ENCODE data around the gene CFAP206. TPM values are rescaled to one million over a fixed set of nuclear protein-coding genes. Genes with fewer than 3 reads are reported as not detected.

The CFAP206 gene
- total and polyA plus RNA-seq, 7 experiments from 2014 or later = not detected

GRCh38 chr6:87408721-87409155 is 966 bp downstream of the CFAP206 start:
- DNase-seq = no peak
- POLR2A ChIA-PET = interaction anchor here (0.7 to 1.2 kb wide), 3 partner anchors 10 to 1730 kb away, joined by 3 to 4 read pairs (median 4); no protein-coding TSS in a partner anchor

GRCh38 chr6:87419266-87419665 is 11.5 kb downstream of the CFAP206 start:
- no peak for ATAC-seq
- Histone ChIP-seq H3K9me3 (ENCODE audit: control insufficient read depth in 2 of 3, low read length in 3 of 3) (no peaks in the 10 kb centered on the region), H3K27ac (ENCODE audit: low read depth, low read length) (no peak overlapping the region), H3K27me3 (ENCODE audit: control insufficient read depth in 2 of 2, insufficient read depth in 2 of 2, low read length in 2 of 2) (no peaks in the 10 kb centered on the region), H3K4me3 (ENCODE audit: low read length) (no peak overlapping the region), H3K4me1 (ENCODE audit: control insufficient read depth in 2 of 2, insufficient read depth in 2 of 2, low read length in 2 of 2) (no peaks in the 10 kb centered on the region), H3K36me3 (ENCODE audit: control insufficient read depth in 2 of 3, insufficient read depth in 3 of 3, low read length in 3 of 3) (no peaks in the 10 kb centered on the region)
- DNase-seq = no peak
- peaks cover 0 to 8% (median 6%) of the 10 kb centered on the region in 5 donors for H3K27me3 Mint-ChIP-seq
- intact Hi-C loops (cut with micrococcal nuclease) = no loop called here
- H3K4me1 Mint-ChIP-seq = no peaks in the 10 kb centered on the region
- CTCF ChIA-PET = no interaction called here
- POLR2A ChIA-PET = no interaction called here
- no peak overlapping the region for H3K27ac Mint-ChIP-seq
- no peak overlapping the region for H3K4me3 Mint-ChIP-seq
- no peaks in the 10 kb centered on the region for H3K9me3 Mint-ChIP-seq
- no peaks in the 10 kb centered on the region for H3K36me3 Mint-ChIP-seq

More at GRCh38 chr6:87408721-87409155, 966 bp downstream of the CFAP206 start:
- intact Hi-C loops (cut with micrococcal nuclease) = loop anchor here (1.0 to 10.0 kb wide), 13 partner anchors 15 to 1946 kb away; partner anchors contain the start of genes ORC3 (in 2 of the 2), PNRC1 (in 2 of the 2), SLC35A1 (in 2 of the 2) and SMIM8 (in 2 of the 2)
- CTCF ChIA-PET = interaction anchor here (0.6 to 1.1 kb wide), 2 partner anchors 15 to 20 kb away, joined by 3 to 4 read pairs; no protein-coding TSS in a partner anchor
- no peaks in the 10 kb centered on the region for H3K9me3 ChIP-seq (ENCODE audit: control insufficient read depth in 2 of 3, low read length in 3 of 3)
- peak overlapping the region; percentile 62 for H3K27ac ChIP-seq (ENCODE audit: low read depth, low read length)
- no peak for ATAC-seq
- H3K4me3 ChIP-seq (ENCODE audit: low read length) = peak overlapping the region; percentile 98
- H3K36me3 ChIP-seq (ENCODE audit: control insufficient read depth in 2 of 3, insufficient read depth in 3 of 3, low read length in 3 of 3) = peaks cover 0 to 5% (median 0%) of the 10 kb centered on the region in 3 experiments
- peaks cover 0 to 5% of the 10 kb centered on the region in 2 donors for H3K4me1 ChIP-seq (ENCODE audit: control insufficient read depth in 2 of 2, insufficient read depth in 2 of 2, low read length in 2 of 2)
- H3K27me3 Mint-ChIP-seq = peaks cover 18 to 46% (median 23%) of the 10 kb centered on the region in 5 donors
- peaks cover 0 to 1% (median 0%) of the 10 kb centered on the region in 11 donors for H3K9me3 Mint-ChIP-seq
- no peaks in the 10 kb centered on the region for H3K27me3 ChIP-seq (ENCODE audit: control insufficient read depth in 2 of 2, insufficient read depth in 2 of 2, low read length in 2 of 2)
- H3K4me1 Mint-ChIP-seq = peaks cover 0 to 7% (median 5%) of the 10 kb centered on the region in 7 donors
- H3K27ac Mint-ChIP-seq = peak overlapping the region in 8 of 9 donors; percentile 28 to 91 (median 70)
- peak overlapping the region; percentile 76 to 94 (median 88) for H3K4me3 Mint-ChIP-seq
- no peaks in the 10 kb centered on the region for H3K36me3 Mint-ChIP-seq

- H3K4me1 ChIP-seq (ENCODE audit: control insufficient read depth in 2 of 2, insufficient read depth in 2 of 2, low read length in 2 of 2) = no peaks in the 10 kb centered on the region
- H3K4me3 ChIP-seq (ENCODE audit: low read length) = no peak overlapping the region
- H3K4me3 Mint-ChIP-seq = no peak overlapping the region
- ATAC-seq (no peak), DNase-seq (no peak)
- no peaks in the 10 kb centered on the region for H3K36me3 ChIP-seq (ENCODE audit: control insufficient read depth in 2 of 3, insufficient read depth in 3 of 3, low read length in 3 of 3)
- ChIA-PET CTCF (interaction anchor here (0.6 kb wide), 1 partner anchor 21 kb away, joined by 4 read pairs; no protein-coding TSS in a partner anchor), POLR2A (no interaction called here)
- intact Hi-C loops (cut with micrococcal nuclease) = no loop called here
- H3K4me1 Mint-ChIP-seq = no peaks in the 10 kb centered on the region
- no peak overlapping the region for H3K27ac ChIP-seq (ENCODE audit: low read depth, low read length)
- no peaks in the 10 kb centered on the region for H3K36me3 Mint-ChIP-seq
- no peaks in the 10 kb centered on the region for H3K27me3 ChIP-seq (ENCODE audit: control insufficient read depth in 2 of 2, insufficient read depth in 2 of 2, low read length in 2 of 2)
- no peak overlapping the region for H3K27ac Mint-ChIP-seq
- H3K27me3 Mint-ChIP-seq = peaks cover 0 to 5% (median 0%) of the 10 kb centered on the region in 5 donors
- H3K9me3 ChIP-seq (ENCODE audit: control insufficient read depth in 2 of 3, low read length in 3 of 3) = no peaks in the 10 kb centered on the region
- H3K9me3 Mint-ChIP-seq = no peaks in the 10 kb centered on the region
Observed at GRCh38 chr6:87420360-87420759, 12.6 kb downstream of the CFAP206 start.

- Histone ChIP-seq H3K27me3 (ENCODE audit: control insufficient read depth in 2 of 2, insufficient read depth in 2 of 2, low read length in 2 of 2) (no peaks in the 10 kb centered on the region), H3K4me1 (ENCODE audit: control insufficient read depth in 2 of 2, insufficient read depth in 2 of 2, low read length in 2 of 2) (no peaks in the 10 kb centered on the region), H3K27ac (ENCODE audit: low read depth, low read length) (no peak overlapping the region), H3K36me3 (ENCODE audit: control insufficient read depth in 2 of 3, insufficient read depth in 3 of 3, low read length in 3 of 3) (no peaks in the 10 kb centered on the region), H3K4me3 (ENCODE audit: low read length) (no peak overlapping the region), H3K9me3 (ENCODE audit: control insufficient read depth in 2 of 3, low read length in 3 of 3) (no peaks in the 10 kb centered on the region)
- no peaks in the 10 kb centered on the region for H3K9me3 Mint-ChIP-seq
- DNase-seq (no peak), ATAC-seq (no peak)
- H3K36me3 Mint-ChIP-seq = no peaks in the 10 kb centered on the region
- H3K27ac Mint-ChIP-seq = no peak overlapping the region
- no peak overlapping the region for H3K4me3 Mint-ChIP-seq
- H3K4me1 Mint-ChIP-seq = no peaks in the 10 kb centered on the region
- POLR2A ChIA-PET = no interaction called here
- H3K27me3 Mint-ChIP-seq = peaks cover 0 to 5% (median 0%) of the 10 kb centered on the region in 5 donors
- CTCF ChIA-PET = no interaction called here
- intact Hi-C loops (cut with micrococcal nuclease) = no loop called here
Observed at GRCh38 chr6:87421576-87421975, 13.8 kb downstream of the CFAP206 start.

GRCh38 chr6:87426789-87427188 is 19.0 kb downstream of the CFAP206 start:
- DNase-seq = no peak
- no peaks in the 10 kb centered on the region for H3K27me3 ChIP-seq (ENCODE audit: control insufficient read depth in 2 of 2, insufficient read depth in 2 of 2, low read length in 2 of 2)
- no peaks in the 10 kb centered on the region for H3K36me3 Mint-ChIP-seq
- H3K4me3 ChIP-seq (ENCODE audit: low read length) = no peak overlapping the region
- H3K4me1 ChIP-seq (ENCODE audit: control insufficient read depth in 2 of 2, insufficient read depth in 2 of 2, low read length in 2 of 2) = no peaks in the 10 kb centered on the region
- no peak overlapping the region for H3K4me3 Mint-ChIP-seq
- no peaks in the 10 kb centered on the region for H3K9me3 ChIP-seq (ENCODE audit: control insufficient read depth in 2 of 3, low read length in 3 of 3)
- no peak for ATAC-seq
- CTCF ChIA-PET = no interaction called here
- intact Hi-C loops (cut with micrococcal nuclease) = no loop called here
- H3K4me1 Mint-ChIP-seq = no peaks in the 10 kb centered on the region
- H3K27ac Mint-ChIP-seq = no peak overlapping the region
- POLR2A ChIA-PET = no interaction called here
- H3K27me3 Mint-ChIP-seq = peaks cover 0 to 19% (median 9%) of the 10 kb centered on the region in 5 donors
- no peaks in the 10 kb centered on the region for H3K9me3 Mint-ChIP-seq
- H3K27ac ChIP-seq (ENCODE audit: low read depth, low read length) = no peak overlapping the region
- no peaks in the 10 kb centered on the region for H3K36me3 ChIP-seq (ENCODE audit: control insufficient read depth in 2 of 3, insufficient read depth in 3 of 3, low read length in 3 of 3)

- ATAC-seq (no peak), DNase-seq (no peak)
- intact Hi-C loops (cut with micrococcal nuclease) = no loop called here
- Histone ChIP-seq H3K27ac (ENCODE audit: low read depth, low read length) (no peak overlapping the region), H3K4me3 (ENCODE audit: low read length) (no peak overlapping the region), H3K27me3 (ENCODE audit: control insufficient read depth in 2 of 2, insufficient read depth in 2 of 2, low read length in 2 of 2) (no peaks in the 10 kb centered on the region), H3K4me1 (ENCODE audit: control insufficient read depth in 2 of 2, insufficient read depth in 2 of 2, low read length in 2 of 2) (no peaks in the 10 kb centered on the region), H3K36me3 (ENCODE audit: control insufficient read depth in 2 of 3, insufficient read depth in 3 of 3, low read length in 3 of 3) (no peaks in the 10 kb centered on the region), H3K9me3 (ENCODE audit: control insufficient read depth in 2 of 3, low read length in 3 of 3) (no peaks in the 10 kb centered on the region)
- ChIA-PET POLR2A (no interaction called here), CTCF (no interaction called here)
- Mint-ChIP-seq H3K9me3 (no peaks in the 10 kb centered on the region), H3K27ac (no peak overlapping the region), H3K36me3 (no peaks in the 10 kb centered on the region), H3K27me3 (peaks cover 5 to 26% (median 20%) of the 10 kb centered on the region in 5 donors), H3K4me1 (no peaks in the 10 kb centered on the region), H3K4me3 (no peak overlapping the region)
Observed at GRCh38 chr6:87430499-87430898, 22.7 kb downstream of the CFAP206 start.

- H3K4me3 Mint-ChIP-seq = no peak overlapping the region
- no peaks in the 10 kb centered on the region for H3K4me1 Mint-ChIP-seq
- no peak for DNase-seq
Observed at GRCh38 chr6:87431263-87431662, 23.5 kb downstream of the CFAP206 start.

More at GRCh38 chr6:87431263-87431662, 23.5 kb downstream of the CFAP206 start:
- intact Hi-C loops (cut with micrococcal nuclease) = no loop called here
- Histone ChIP-seq H3K27ac (ENCODE audit: low read depth, low read length) (no peak overlapping the region), H3K4me1 (ENCODE audit: control insufficient read depth in 2 of 2, insufficient read depth in 2 of 2, low read length in 2 of 2) (no peaks in the 10 kb centered on the region), H3K4me3 (ENCODE audit: low read length) (no peak overlapping the region), H3K36me3 (ENCODE audit: control insufficient read depth in 2 of 3, insufficient read depth in 3 of 3, low read length in 3 of 3) (no peaks in the 10 kb centered on the region), H3K27me3 (ENCODE audit: control insufficient read depth in 2 of 2, insufficient read depth in 2 of 2, low read length in 2 of 2) (no peaks in the 10 kb centered on the region), H3K9me3 (ENCODE audit: control insufficient read depth in 2 of 3, low read length in 3 of 3) (no peaks in the 10 kb centered on the region)
- Mint-ChIP-seq H3K36me3 (no peaks in the 10 kb centered on the region), H3K27ac (no peak overlapping the region), H3K27me3 (peaks cover 5 to 26% (median 22%) of the 10 kb centered on the region in 5 donors), H3K9me3 (no peaks in the 10 kb centered on the region)
- POLR2A ChIA-PET = no interaction called here
- CTCF ChIA-PET = no interaction called here
- ATAC-seq = no peak

Measured in naive thymus-derived CD4-positive, alpha-beta T cell (primary cell).